GM12801 (cell line): ENCODE measurements around the gene PUS10.

Experiments
- TF ChIP-seq, protein P1 (sequence below): IDR thresholded peaks from one replicate; pipeline ENCODE4 v1.5.1; 2011; ENCODE audit warnings: control low read depth; ENCODE audit not compliant: insufficient read length; ENCODE audit errors: extremely low read depth

Gene PUS10

GRCh38 chr2:60954139-60954538 is 63.9 kb downstream of the PUS10 start:
- TF ChIP-seq, protein P1, sequence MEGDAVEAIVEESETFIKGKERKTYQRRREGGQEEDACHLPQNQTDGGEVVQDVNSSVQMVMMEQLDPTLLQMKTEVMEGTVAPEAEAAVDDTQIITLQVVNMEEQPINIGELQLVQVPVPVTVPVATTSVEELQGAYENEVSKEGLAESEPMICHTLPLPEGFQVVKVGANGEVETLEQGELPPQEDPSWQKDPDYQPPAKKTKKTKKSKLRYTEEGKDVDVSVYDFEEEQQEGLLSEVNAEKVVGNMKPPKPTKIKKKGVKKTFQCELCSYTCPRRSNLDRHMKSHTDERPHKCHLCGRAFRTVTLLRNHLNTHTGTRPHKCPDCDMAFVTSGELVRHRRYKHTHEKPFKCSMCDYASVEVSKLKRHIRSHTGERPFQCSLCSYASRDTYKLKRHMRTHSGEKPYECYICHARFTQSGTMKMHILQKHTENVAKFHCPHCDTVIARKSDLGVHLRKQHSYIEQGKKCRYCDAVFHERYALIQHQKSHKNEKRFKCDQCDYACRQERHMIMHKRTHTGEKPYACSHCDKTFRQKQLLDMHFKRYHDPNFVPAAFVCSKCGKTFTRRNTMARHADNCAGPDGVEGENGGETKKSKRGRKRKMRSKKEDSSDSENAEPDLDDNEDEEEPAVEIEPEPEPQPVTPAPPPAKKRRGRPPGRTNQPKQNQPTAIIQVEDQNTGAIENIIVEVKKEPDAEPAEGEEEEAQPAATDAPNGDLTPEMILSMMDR = no peak

DNA sequence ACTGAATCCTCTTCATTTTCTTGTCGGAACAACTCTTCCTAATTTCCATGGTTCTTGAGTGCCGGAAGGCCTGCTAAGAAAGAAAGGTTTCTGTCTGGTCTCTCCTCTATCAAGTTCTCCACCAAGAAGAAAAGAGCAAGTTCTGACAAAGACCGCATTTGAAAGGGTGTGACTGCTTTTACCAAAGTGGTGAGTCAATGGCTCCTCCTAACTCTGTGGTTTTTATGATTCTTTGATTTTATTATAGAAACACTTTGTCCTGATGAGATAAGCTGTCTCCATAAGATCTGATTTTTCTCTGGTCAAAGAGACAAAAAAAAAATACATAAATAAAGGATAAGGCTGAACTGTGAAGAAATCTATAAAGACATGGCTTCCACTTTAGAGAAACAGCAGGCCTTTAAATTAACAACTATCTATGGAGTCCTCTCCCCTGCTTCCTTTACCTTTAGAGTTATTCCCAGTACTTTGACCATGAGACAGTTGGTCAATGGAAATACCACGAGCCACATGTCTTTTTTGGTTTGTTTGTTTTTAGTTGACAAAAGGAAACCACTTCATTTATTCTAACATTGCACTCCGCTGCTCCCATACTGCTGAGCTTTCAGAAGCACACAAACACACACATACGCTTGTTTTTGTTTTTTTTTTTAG is 69.0 kb downstream of the PUS10 start:
- TF ChIP-seq, protein P1 = no peak

DNA sequence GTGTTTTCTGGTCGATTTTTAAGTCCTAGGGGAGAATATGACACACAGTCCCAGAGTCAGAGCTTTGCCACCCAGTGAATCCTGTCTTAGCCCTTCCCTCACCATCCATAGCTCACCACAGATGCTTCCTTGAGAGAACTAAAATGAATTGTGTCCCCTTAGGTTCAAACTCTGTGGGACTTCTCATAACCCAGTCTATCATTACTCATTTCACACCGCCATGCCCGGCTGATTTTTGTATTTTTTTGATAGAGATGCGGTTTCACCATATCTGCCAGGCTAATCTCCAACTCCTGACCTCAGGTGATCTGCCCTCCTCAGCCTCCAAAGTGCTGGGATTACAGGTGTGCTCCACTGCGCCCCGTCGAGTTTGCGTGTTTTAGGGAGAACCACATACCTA is 69.9 kb downstream of the PUS10 start:
- TF ChIP-seq, protein P1 = no peak

GRCh38 chr2:60947056-60947455 is 71.0 kb downstream of the PUS10 start:
- TF ChIP-seq, protein P1 = no peak

DNA sequence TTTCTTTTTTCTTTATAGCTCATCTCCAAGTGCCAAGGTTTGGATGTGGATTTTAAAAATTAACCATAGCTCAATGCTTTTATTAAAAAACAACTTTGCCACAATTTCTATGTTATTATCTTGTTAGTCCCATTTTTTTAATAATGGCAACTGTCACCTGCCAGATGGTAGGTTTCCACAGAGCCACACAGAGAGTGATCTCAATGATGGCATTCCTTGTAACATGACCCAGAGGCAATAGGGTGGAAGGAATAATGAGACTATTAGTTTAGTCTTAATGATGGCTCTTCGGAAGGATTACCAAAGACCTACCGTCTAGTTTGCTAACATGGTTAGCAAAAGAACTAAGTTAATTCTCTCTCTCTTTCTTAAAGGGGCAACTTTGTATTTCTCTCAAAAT is 72.7 kb downstream of the PUS10 start:
- TF ChIP-seq, protein P1 = no peak

- TF ChIP-seq, protein P1 = no peak
These were observed 78.4 kb downstream of the PUS10 start for GRCh38 chr2:60939622-60940021.

GRCh38 chr2:60938301-60938700 is 79.8 kb downstream of the PUS10 start:
- TF ChIP-seq, protein P1 = no peak
